ENCODE data around the gene DDR1.

- TF ChIP-seq POLR2A (IDR thresholded peaks at IDR 0.05; ENCODE audit: low read depth, low read length) (no peak), POLR2AphosphoS5 (IDR thresholded peaks at IDR 0.05; ENCODE audit: low read depth, low read length) (no peak), TAF1 (IDR thresholded peaks at IDR 0.05; ENCODE audit: low read depth, low read length) (no peak), POU2F2 (IDR thresholded peaks at IDR 0.05; ENCODE audit: low read depth, low read length) (no peak), PAX5 (IDR thresholded peaks at IDR 0.05; ENCODE audit: insufficient read depth, low read length, severe bottlenecking) (no peak), SPI1 (IDR thresholded peaks at IDR 0.05; ENCODE audit: low read depth, low read length) (no peak)
These were observed 46.4 kb upstream of the DDR1 start for GRCh38 chr6:30837870-30838269.

Measured in GM12891 (cell line).